IMR-90 (cell line): ENCODE measurements around the gene MAST3. TPM values are rescaled to one million over a fixed set of nuclear protein-coding genes. Genes with fewer than 3 reads are reported as not detected.

Experiments
- ATAC-seq: fragments of 200-7000 bp; cut with Tn5 transposase; 2 replicates; pipeline ENCODE4 v1.9.1; 2020; ENCODE audit warnings: low read depth, mild to moderate bottlenecking, moderate library complexity
- BruUV-seq: library from RNA; stranded (reverse); fragments of 400-500 nt; replicated peaks from 2 replicates; lab custom pipeline; 2021; lab: Mats Ljungman, UMichigan
- CTCF ChIA-PET: fragments of 300-600 bp; formaldehyde crosslinking; extraction: SDS; loops from one replicate; lab custom pipeline; 2021; ENCODE audit warnings: antibody characterized with exemption; lab: Yijun Ruan, JAX
- POLR2A ChIA-PET: fragments of 300-600 bp; sonication (Branson Sonifier 250); formaldehyde crosslinking; loops from one replicate; lab custom pipeline; 2022; ENCODE audit warnings: antibody characterized with exemption; ENCODE audit not compliant: unreplicated experiment; lab: Charles Lee
- DNase-seq: peaks from one replicate; pipeline ENCODE4 v3.0.0; 2013
- H2AFZ ChIP-seq: replicated peaks from 2 replicates; pipeline ENCODE3; 2013; ENCODE audit warnings: low read length, mild to moderate bottlenecking; ENCODE audit not compliant: poor library complexity
- H2AK5ac ChIP-seq: 2 replicates; pipeline ENCODE4 v1.6.1; 2013; ENCODE audit warnings: low read depth, low read length, inconsistent platforms
- H2AK9ac ChIP-seq: replicated peaks from 2 replicates; pipeline ENCODE3; 2013; ENCODE audit warnings: mild to moderate bottlenecking, low read depth, low read length, moderate library complexity; ENCODE audit not compliant: poor library complexity
- H2BK120ac ChIP-seq: 2 replicates; pipeline ENCODE4 v1.6.1; 2013; ENCODE audit warnings: low read depth, low read length, inconsistent platforms
- H2BK15ac ChIP-seq: 3 replicates; pipeline ENCODE4 v1.6.1; 2013; ENCODE audit warnings: low read depth, low read length, inconsistent platforms
- H2BK20ac ChIP-seq: 2 replicates; pipeline ENCODE4 v1.6.1; 2013; ENCODE audit warnings: low read depth, mild to moderate bottlenecking, inconsistent platforms, low read length, moderate library complexity
- H2BK5ac ChIP-seq: 2 replicates; pipeline ENCODE4 v1.6.1; 2013; ENCODE audit warnings: mild to moderate bottlenecking, low read depth, low read length, inconsistent platforms; ENCODE audit not compliant: poor library complexity, severe bottlenecking
- H3K14ac ChIP-seq: replicated peaks from 2 replicates; pipeline ENCODE4 v1.6.1; 2013; ENCODE audit warnings: low read depth, low read length, inconsistent platforms
- H3K18ac ChIP-seq: 2 replicates; pipeline ENCODE4 v1.6.1; 2013; ENCODE audit warnings: low read depth, low read length, control low read depth
- H3K23ac ChIP-seq: 2 replicates; pipeline ENCODE4 v1.6.1; 2013; ENCODE audit warnings: low read depth, low read length, inconsistent platforms
- H3K27ac ChIP-seq: 2 replicates; pipeline ENCODE4 v1.5.1; 2013; ENCODE audit warnings: mild to moderate bottlenecking, control low read depth, low read length; ENCODE audit not compliant: insufficient read depth
- H3K27me3 ChIP-seq: 2 replicates; pipeline ENCODE4 v1.6.1; 2013; ENCODE audit warnings: low read length; ENCODE audit not compliant: control insufficient read depth, insufficient read depth
- H3K36me3 ChIP-seq: 2 replicates; pipeline ENCODE4 v1.6.1; 2013; ENCODE audit warnings: low read length, mixed read lengths; ENCODE audit not compliant: control insufficient read depth, insufficient read depth
- H3K4ac ChIP-seq: 2 replicates; pipeline ENCODE4 v1.6.1; 2013; ENCODE audit warnings: low read depth, low read length, inconsistent platforms
- H3K4me1 ChIP-seq: 2 replicates; pipeline ENCODE4 v1.6.1; 2013; ENCODE audit warnings: low read length, mixed read lengths; ENCODE audit not compliant: control insufficient read depth, insufficient read depth
- H3K4me2 ChIP-seq: 2 replicates; pipeline ENCODE4 v1.6.1; 2013; ENCODE audit warnings: low read depth, mild to moderate bottlenecking, control low read depth, low read length, moderate library complexity
- H3K4me3 ChIP-seq: 2 replicates; pipeline ENCODE4 v1.5.1; 2013; ENCODE audit warnings: low read depth, mild to moderate bottlenecking, control low read depth, low read length, moderate library complexity; ENCODE audit not compliant: insufficient read depth
- H3K56ac ChIP-seq: 2 replicates; pipeline ENCODE4 v1.6.1; 2013; ENCODE audit warnings: low read length, inconsistent platforms; ENCODE audit not compliant: insufficient read depth; ENCODE audit errors: extremely low read depth
- H3K79me1 ChIP-seq, 2 experiments: 2 replicates each; pipeline ENCODE4 v1.6.1; 2013; ENCODE audit warnings: low read length in 2 of 2, inconsistent platforms in 1 of 2, low read depth in 1 of 2
- H3K9ac ChIP-seq: 2 replicates; pipeline ENCODE4 v1.6.1; 2013; ENCODE audit warnings: low read depth, low read length, control low read depth
- H3K9me1 ChIP-seq: 2 replicates; pipeline ENCODE4 v1.6.1; 2013; ENCODE audit warnings: low read length, inconsistent platforms; ENCODE audit not compliant: insufficient read depth
- H3K9me3 ChIP-seq: 2 replicates; pipeline ENCODE4 v1.6.1; 2013; ENCODE audit warnings: low read length; ENCODE audit not compliant: control insufficient read depth, insufficient read depth
- H4K20me1 ChIP-seq: 2 replicates; pipeline ENCODE4 v1.6.1; 2013; ENCODE audit warnings: low read length, inconsistent platforms; ENCODE audit not compliant: insufficient read depth
- H4K5ac ChIP-seq: 2 replicates; pipeline ENCODE4 v1.6.1; 2013; ENCODE audit warnings: mild to moderate bottlenecking, low read depth, low read length, control low read depth
- H4K8ac ChIP-seq, 2 experiments: 2 replicates each; pipeline ENCODE4 v1.6.1; 2013; ENCODE audit warnings: low read depth in 2 of 2, low read length in 2 of 2, control low read depth in 1 of 2, inconsistent platforms in 1 of 2
- H4K91ac ChIP-seq: 2 replicates; pipeline ENCODE4 v1.6.1; 2013; ENCODE audit warnings: low read depth, low read length, inconsistent platforms; ENCODE audit not compliant: insufficient read depth
- BHLHE40 ChIP-seq: fragments of 150-350 bp; IDR thresholded peaks from 2 replicates; pipeline ENCODE4 v1.6.1; 2016; ENCODE audit warnings: mild to moderate bottlenecking, low read depth, low read length
- CEBPB ChIP-seq: IDR thresholded peaks from 2 replicates; pipeline ENCODE4 v1.6.1; 2012; ENCODE audit warnings: low read depth, low read length, improper control_type of control experiment
- CHD1 ChIP-seq: IDR thresholded peaks from 2 replicates; pipeline ENCODE4 v1.6.1; 2012; ENCODE audit warnings: low read depth, low read length, improper control_type of control experiment
- ELK1 ChIP-seq: fragments of 150-350 bp; IDR thresholded peaks from 2 replicates; pipeline ENCODE4 v1.6.1; 2016; ENCODE audit warnings: low read depth, mild to moderate bottlenecking, low read length, moderate library complexity, borderline replicate concordance
- FOS ChIP-seq: fragments of 150-350 bp; IDR thresholded peaks from 2 replicates; pipeline ENCODE4 v1.6.1; 2016; ENCODE audit warnings: low read depth, low read length
- MAFK ChIP-seq: IDR thresholded peaks from 2 replicates; pipeline ENCODE4 v1.6.1; 2012; ENCODE audit warnings: low read depth, low read length, improper control_type of control experiment
- MAZ ChIP-seq: IDR thresholded peaks from 2 replicates; pipeline ENCODE4 v1.6.1; 2012; ENCODE audit warnings: low read depth, mild to moderate bottlenecking, low read length, improper control_type of control experiment, moderate library complexity, borderline replicate concordance
- MXI1 ChIP-seq: IDR thresholded peaks from 2 replicates; pipeline ENCODE4 v1.6.1; 2012; ENCODE audit warnings: low read depth, mild to moderate bottlenecking, low read length, moderate library complexity, borderline replicate concordance
- NFE2L2 ChIP-seq: fragments of 150-350 bp; IDR thresholded peaks from 2 replicates; pipeline ENCODE4 v1.6.1; 2016; ENCODE audit warnings: low read depth, mild to moderate bottlenecking, low read length
- POLR2A ChIP-seq: IDR thresholded peaks from 2 replicates; pipeline ENCODE4 v1.6.1; 2012; ENCODE audit warnings: mild to moderate bottlenecking, low read depth, low read length
- RAD21 ChIP-seq: IDR thresholded peaks from 2 replicates; pipeline ENCODE4 v1.6.1; 2012; ENCODE audit warnings: low read length, improper control_type of control experiment
- RCOR1 ChIP-seq: IDR thresholded peaks from 2 replicates; pipeline ENCODE4 v1.6.1; 2012; ENCODE audit warnings: mild to moderate bottlenecking, low read length, improper control_type of control experiment; ENCODE audit not compliant: insufficient replicate concordance
- RFX5 ChIP-seq: IDR thresholded peaks from 2 replicates; pipeline ENCODE4 v1.8.0; 2012; ENCODE audit warnings: low read depth, mild to moderate bottlenecking, low read length, moderate library complexity
- SMC3 ChIP-seq: fragments of 150-350 bp; IDR thresholded peaks from 2 replicates; pipeline ENCODE4 v1.6.1; 2016; ENCODE audit warnings: low read depth, mild to moderate bottlenecking, antibody characterized with exemption, low read length, moderate library complexity
- USF2 ChIP-seq: fragments of 150-350 bp; IDR thresholded peaks from 2 replicates; pipeline ENCODE4 v1.6.1; 2017; ENCODE audit warnings: mild to moderate bottlenecking, antibody characterized with exemption, low read length, low read depth
- WGBS, 2 experiments: methylation state at CpG; one replicate each; pipeline versions ENCODE4 v1.1.5 to v1.1.7; 2013; ENCODE audit warnings: missing lambda C conversion rate in 2 of 2; ENCODE audit not compliant: insufficient read length in 1 of 2; ENCODE audit errors: extremely low coverage in 2 of 2; 5-methylcytosine and 5-hydroxymethylcytosine counted together
- dilution Hi-C: fragments of 300-500 bp; cut with HindIII; formaldehyde crosslinking; loops from one replicate; pipeline ENCODE4 v1.14.3; 2018; ENCODE audit warnings: low sequenced_read_pairs; ENCODE audit not compliant: unreplicated experiment
- in situ Hi-C: fragments of 300-500 bp; cut with MboI; formaldehyde crosslinking; loops from 3 replicates; pipeline ENCODE4 v1.14.3; 2019; ENCODE audit warnings: low sequenced_read_pairs, inconsistent platforms, mixed read lengths
- intact Hi-C: fragments of 100-400 bp; cut with micrococcal nuclease; formaldehyde crosslinking; loops from 2 replicates; pipeline ENCODE4 v1.10.0; 2022
- polyA plus RNA-seq, 3 experiments: library from polyadenylated mRNA; depleted of rRNA; stranded (reverse); fragments of >200 nt; gene quantifications; 2 replicates each; pipeline ENCODE4 v1.2.3, GENCODE V29; 2012; ENCODE audit warnings: low replicate concordance in 1 of 3
- total RNA-seq: library from RNA; depleted of rRNA; stranded (reverse); fragments of >200 nt; gene quantifications from 2 replicates; pipeline ENCODE4 v1.2.3, GENCODE V29; 2012

Gene MAST3
- total and polyA plus RNA-seq, 2 of the 4 experiments (the other 2 are of a cell fraction): 1.3 to 4.3 TPM

- 96% methylated on average over 12 of the region's 21 CpGs; no CpG with 5 or more reads in 1 of the 2 experiments for WGBS, 2 experiments
- dilution Hi-C loops: no loop called here
Measured at GRCh38 chr19:18130523-18131242, 33.1 kb downstream of the MAST3 start.

More at GRCh38 chr19:18130523-18131242, 33.1 kb downstream of the MAST3 start:
- Histone ChIP-seq H2BK15ac (no peak overlapping the region), H3K56ac (no peak overlapping the region), H4K5ac (no peak overlapping the region), H2BK120ac (no peak overlapping the region), H3K9me1 (no peaks in the 10 kb centered on the region; the same call in 1 of the 2 replicates), H3K9ac (no peak overlapping the region), H2AK5ac (no peak overlapping the region), H3K4me3 (no peak overlapping the region), H2AK9ac (no peak overlapping the region), H4K91ac (no peak overlapping the region), H3K27me3 (no peaks in the 10 kb centered on the region), H2BK20ac (no peak overlapping the region), H2AFZ (no peak overlapping the region), H4K20me1 (no peaks in the 10 kb centered on the region; the same call in 1 of the 2 replicates), H3K18ac (no peak overlapping the region), H3K4ac (no peak overlapping the region), H3K4me1 (no peaks in the 10 kb centered on the region; the same call in 1 of the 2 replicates), H3K27ac (no peak overlapping the region), H3K36me3 (peaks cover 55% of the 10 kb centered on the region), H3K14ac (no peak overlapping the region), H3K4me2 (no peak overlapping the region), H3K9me3 (no peaks in the 10 kb centered on the region), H3K23ac (no peak overlapping the region), H3K79me1 (no peaks in the 10 kb centered on the region), H4K8ac (no peak overlapping the region), H2BK5ac (no peak overlapping the region)
- in situ Hi-C loops (no loop called here), intact Hi-C loops (no loop called here)
- TF ChIP-seq ELK1 (no peak), RCOR1 (no peak), CEBPB (no peak), BHLHE40 (no peak), RFX5 (no peak), USF2 (no peak), MAZ (no peak), CHD1 (no peak), RAD21 (no peak), POLR2A (no peak), MXI1 (no peak), MAFK (no peak), NFE2L2 (no peak), FOS (no peak), SMC3 (no peak)
- DNase-seq (no peak), ATAC-seq (no peak)
- ChIA-PET CTCF (interaction anchor here (0.6 kb wide), 1 partner anchor 20 kb away, joined by 3 read pairs; no protein-coding TSS in a partner anchor), POLR2A (no interaction called here)
- BruUV-seq: no TSS peak
